ENCODE results near the gene COPS9. TPM values are rescaled to one million over a fixed set of nuclear protein-coding genes. Genes with fewer than 3 reads are reported as not detected.

Gene COPS9
- polyA plus RNA-seq, 3 donors from 2014 or later = 294 to 465 (median 356) TPM

- no peaks in the 10 kb centered on the region for H3K9me3 Mint-ChIP-seq
- no peak overlapping the region for H3K4me3 Mint-ChIP-seq
- peaks cover 2 to 7% (median 2%) of the 10 kb centered on the region in 3 donors for H3K27me3 Mint-ChIP-seq (ENCODE audit: low read depth in 3 of 3)
- no peak overlapping the region for H3K27ac Mint-ChIP-seq
- no peaks in the 10 kb centered on the region for H3K36me3 Mint-ChIP-seq
- no peaks in the 10 kb centered on the region for H3K4me1 Mint-ChIP-seq
- DNase-seq = no peak
These were observed 25.9 kb upstream of the COPS9 start for GRCh38 chr2:240162032-240162431.

- no peak for DNase-seq
- Mint-ChIP-seq H3K4me3 (no peak overlapping the region), H3K27ac (no peak overlapping the region), H3K27me3 (ENCODE audit: low read depth in 3 of 3) (peaks cover 2 to 7% (median 2%) of the 10 kb centered on the region in 3 donors), H3K9me3 (no peaks in the 10 kb centered on the region), H3K4me1 (no peaks in the 10 kb centered on the region), H3K36me3 (no peaks in the 10 kb centered on the region)
These were observed 25.1 kb upstream of the COPS9 start for GRCh38 chr2:240161087-240161750.

GRCh38 chr2:240160291-240161086 lies 24.4 kb upstream of the COPS9 start:
- H3K4me3 Mint-ChIP-seq = no peak overlapping the region

GRCh38 chr2:240159251-240159839 lies 23.2 kb upstream of the COPS9 start:
- Mint-ChIP-seq H3K4me3 (no peak overlapping the region), H3K27ac (no peak overlapping the region), H3K36me3 (no peaks in the 10 kb centered on the region), H3K27me3 (ENCODE audit: low read depth in 3 of 3) (peaks cover 2 to 7% (median 3%) of the 10 kb centered on the region in 3 donors), H3K9me3 (peaks cover 0 to 1% (median 0%) of the 10 kb centered on the region in 6 donors), H3K4me1 (no peaks in the 10 kb centered on the region)
- no peak for DNase-seq

More at GRCh38 chr2:240160291-240161086, 24.4 kb upstream of the COPS9 start:
- Mint-ChIP-seq H3K27me3 (ENCODE audit: low read depth in 3 of 3) (peaks cover 2 to 7% (median 2%) of the 10 kb centered on the region in 3 donors), H3K9me3 (no peaks in the 10 kb centered on the region), H3K36me3 (no peaks in the 10 kb centered on the region), H3K4me1 (no peaks in the 10 kb centered on the region), H3K27ac (no peak overlapping the region)
- no peak for DNase-seq

GRCh38 chr2:240157147-240157470 lies 21.0 kb upstream of the COPS9 start:
- H3K36me3 Mint-ChIP-seq = no peaks in the 10 kb centered on the region
- peaks cover 1 to 10% (median 8%) of the 10 kb centered on the region in 3 donors for H3K27me3 Mint-ChIP-seq (ENCODE audit: low read depth in 3 of 3)
- no peak overlapping the region for H3K4me3 Mint-ChIP-seq
- H3K4me1 Mint-ChIP-seq = no peaks in the 10 kb centered on the region
- no peak for DNase-seq
- H3K27ac Mint-ChIP-seq = no peak overlapping the region
- H3K9me3 Mint-ChIP-seq = peaks cover 0 to 1% (median 0%) of the 10 kb centered on the region in 6 donors

- peaks cover 0 to 1% (median 0%) of the 10 kb centered on the region in 6 donors for H3K9me3 Mint-ChIP-seq
- H3K27ac Mint-ChIP-seq = no peak overlapping the region
- no peaks in the 10 kb centered on the region for H3K36me3 Mint-ChIP-seq
- H3K27me3 Mint-ChIP-seq (ENCODE audit: low read depth in 3 of 3) = peaks cover 1 to 11% (median 10%) of the 10 kb centered on the region in 3 donors
- no peak overlapping the region for H3K4me3 Mint-ChIP-seq
- H3K4me1 Mint-ChIP-seq = no peaks in the 10 kb centered on the region
- no peak for DNase-seq
These were observed 20.5 kb upstream of the COPS9 start for GRCh38 chr2:240156435-240157146.

GRCh38 chr2:240155745-240156390 lies 19.8 kb upstream of the COPS9 start:
- H3K27me3 Mint-ChIP-seq (ENCODE audit: low read depth in 3 of 3) = peaks cover 1 to 15% (median 13%) of the 10 kb centered on the region in 3 donors
- peaks cover 0 to 1% (median 0%) of the 10 kb centered on the region in 6 donors for H3K9me3 Mint-ChIP-seq
- H3K27ac Mint-ChIP-seq = no peak overlapping the region
- H3K36me3 Mint-ChIP-seq = no peaks in the 10 kb centered on the region
- DNase-seq = no peak
- no peak overlapping the region for H3K4me3 Mint-ChIP-seq
- no peaks in the 10 kb centered on the region for H3K4me1 Mint-ChIP-seq

GRCh38 chr2:240155048-240155744 lies 19.1 kb upstream of the COPS9 start:
- no peak for DNase-seq
- H3K4me1 Mint-ChIP-seq = no peaks in the 10 kb centered on the region
- H3K4me3 Mint-ChIP-seq = no peak overlapping the region
- no peaks in the 10 kb centered on the region for H3K36me3 Mint-ChIP-seq
- peaks cover 0 to 1% (median 0%) of the 10 kb centered on the region in 6 donors for H3K9me3 Mint-ChIP-seq
- peaks cover 1 to 15% (median 13%) of the 10 kb centered on the region in 3 donors for H3K27me3 Mint-ChIP-seq (ENCODE audit: low read depth in 3 of 3)
- no peak overlapping the region for H3K27ac Mint-ChIP-seq

- no peak for DNase-seq
- H3K4me1 Mint-ChIP-seq = no peaks in the 10 kb centered on the region
- H3K9me3 Mint-ChIP-seq = peaks cover 0 to 1% (median 0%) of the 10 kb centered on the region in 6 donors
- no peaks in the 10 kb centered on the region for H3K36me3 Mint-ChIP-seq
- H3K27ac Mint-ChIP-seq = no peak overlapping the region
- no peak overlapping the region for H3K4me3 Mint-ChIP-seq
- peaks cover 1 to 15% (median 10%) of the 10 kb centered on the region in 3 donors for H3K27me3 Mint-ChIP-seq (ENCODE audit: low read depth in 3 of 3)
These were observed 18.5 kb upstream of the COPS9 start for GRCh38 chr2:240154606-240155005.

GRCh38 chr2:240153418-240153817 lies 17.3 kb upstream of the COPS9 start:
- Mint-ChIP-seq H3K9me3 (peaks cover 0 to 1% (median 0%) of the 10 kb centered on the region in 6 donors), H3K4me3 (no peak overlapping the region), H3K4me1 (no peaks in the 10 kb centered on the region), H3K27ac (no peak overlapping the region), H3K36me3 (no peaks in the 10 kb centered on the region), H3K27me3 (ENCODE audit: low read depth in 3 of 3) (peaks cover 3 to 15% (median 13%) of the 10 kb centered on the region in 3 donors)
- DNase-seq = no peak

- DNase-seq = no peak
- H3K36me3 Mint-ChIP-seq = no peaks in the 10 kb centered on the region
- no peaks in the 10 kb centered on the region for H3K4me1 Mint-ChIP-seq
- H3K4me3 Mint-ChIP-seq = no peak overlapping the region
- H3K9me3 Mint-ChIP-seq = peaks cover 0 to 1% (median 0%) of the 10 kb centered on the region in 6 donors
- H3K27ac Mint-ChIP-seq = no peak overlapping the region
- H3K27me3 Mint-ChIP-seq (ENCODE audit: low read depth in 3 of 3) = peaks cover 3 to 15% (median 14%) of the 10 kb centered on the region in 3 donors
These were observed 15.4 kb upstream of the COPS9 start for GRCh38 chr2:240151477-240152031.

- Mint-ChIP-seq H3K4me1 (no peaks in the 10 kb centered on the region), H3K27ac (no peak overlapping the region), H3K36me3 (no peaks in the 10 kb centered on the region), H3K4me3 (no peak overlapping the region), H3K27me3 (ENCODE audit: low read depth in 3 of 3) (peaks cover 3 to 15% (median 14%) of the 10 kb centered on the region in 3 donors), H3K9me3 (peaks cover 0 to 1% (median 0%) of the 10 kb centered on the region in 6 donors)
- DNase-seq = no peak
These were observed 14.1 kb upstream of the COPS9 start for GRCh38 chr2:240149943-240150784.
